HCT116 (cell line): ENCODE results near the gene LRBA.

Source experiments
- CTCF ChIP-seq, 3 experiments: fragments of 200-600 bp in 1 of 3; sonication (generic) in 1 of 3; IDR thresholded peaks in 2 of 3; conservative IDR thresholded peaks in 1 of 3; 2 replicates each; pipeline ENCODE4 v1.5.1; 2012 to 2017; ENCODE audit warnings: low read depth in 2 of 3, low read length in 2 of 3, antibody characterized with exemption in 1 of 3, borderline replicate concordance in 1 of 3, control low read depth in 1 of 3, mild to moderate bottlenecking in 1 of 3, mixed read lengths in 1 of 3, mixed run types in 1 of 3, moderate library complexity in 1 of 3; ENCODE audit not compliant: insufficient read depth in 1 of 3
- EZH2 ChIP-seq: fragments of 200-600 bp; sonication (generic); IDR thresholded peaks from 2 replicates; pipeline ENCODE4 v1.6.1; 2017; ENCODE audit warnings: antibody characterized with exemption, mixed run types
- EZH2phosphoT487 ChIP-seq: fragments of 200-600 bp; IDR thresholded peaks from 2 replicates; pipeline ENCODE4 v1.6.1; 2018; ENCODE audit warnings: antibody characterized with exemption, borderline replicate concordance
- POLR2A ChIP-seq: IDR thresholded peaks from 2 replicates; pipeline ENCODE4 v1.7.0; 2011; ENCODE audit warnings: borderline replicate concordance; ENCODE audit not compliant: insufficient read depth, insufficient read length; ENCODE audit errors: extremely low read depth
- RAD21 ChIP-seq: IDR thresholded peaks from 2 replicates; pipeline ENCODE4 v1.6.1; 2012; ENCODE audit warnings: low read depth, mild to moderate bottlenecking
- SP1 ChIP-seq: IDR thresholded peaks from 2 replicates; pipeline ENCODE4 v1.6.1; 2012; ENCODE audit warnings: low read depth
- ZBTB33 ChIP-seq: IDR thresholded peaks from 2 replicates; pipeline ENCODE4 v1.6.1; 2011; ENCODE audit warnings: mild to moderate bottlenecking, low read length, moderate library complexity; ENCODE audit not compliant: insufficient replicate concordance; ENCODE audit errors: extremely low read depth

- TF ChIP-seq SP1 (no peak), POLR2A (no peak), EZH2phosphoT487 (no peak), RAD21 (no peak), ZBTB33 (no peak), CTCF (IDR thresholded peaks at IDR 0.05 in 2 of 3, conservative IDR thresholded peaks at IDR 0.05 in 1 of 3; ENCODE audit: borderline replicate concordance in 1 of 3, insufficient read depth in 1 of 3, low read depth in 2 of 3, low read length in 2 of 3) (no peak), EZH2 (no peak)
Measured at GRCh38 chr4:150332961-150333360, 682.1 kb downstream of the LRBA start.
